Keratinocyte (primary cell): ENCODE results near the gene HOXC11. TPM values are rescaled to one million over a fixed set of nuclear protein-coding genes. Genes with fewer than 3 reads are reported as not detected.

Experiments used
- DNase-seq: peaks from one replicate; pipeline ENCODE4 v3.0.0-alpha.2; 2011; ENCODE audit warnings: low read depth, missing footprints, low spot score
- FAIRE-seq: peaks from 2 replicates; lab custom pipeline; 2011; peaks lifted over from hg19 to GRCh38; lab: Jason Lieb, UNC
- H2AFZ ChIP-seq: 2 replicates; pipeline ENCODE4 v1.6.0; 2012; ENCODE audit warnings: low read length, control low read depth, inconsistent platforms; ENCODE audit not compliant: control insufficient read depth
- H3K27ac ChIP-seq: 2 replicates; pipeline ENCODE4 v1.5.1; 2011; ENCODE audit warnings: low read length; ENCODE audit not compliant: control insufficient read depth, insufficient read depth
- H3K27me3 ChIP-seq: 3 replicates; pipeline ENCODE4 v1.6.0; 2011; ENCODE audit warnings: low read length; ENCODE audit not compliant: control insufficient read depth, insufficient read depth; ENCODE audit errors: extremely low read depth
- H3K36me3 ChIP-seq, 2 experiments: 2 replicates in 1 of 2; 3 replicates in 1 of 2; pipeline ENCODE4 v1.5.1; 2011; ENCODE audit warnings: low read length in 2 of 2, mild to moderate bottlenecking in 1 of 2; ENCODE audit not compliant: control insufficient read depth in 2 of 2, insufficient read depth in 2 of 2; ENCODE audit errors: extremely low read depth in 1 of 2
- H3K4me1 ChIP-seq: 3 replicates; pipeline ENCODE4 v1.5.1; 2011; ENCODE audit warnings: low read length; ENCODE audit not compliant: control insufficient read depth, insufficient read depth; ENCODE audit errors: extremely low read depth
- H3K4me2 ChIP-seq: 3 replicates; pipeline ENCODE4 v1.6.0; 2011; ENCODE audit warnings: low read depth, low read length; ENCODE audit not compliant: control insufficient read depth, insufficient read depth; ENCODE audit errors: extremely low read depth
- H3K4me3 ChIP-seq, 3 experiments: fragments of 200-600 bp in 1 of 3; sonication (generic) in 1 of 3; 2 replicates in 2 of 3; 3 replicates in 1 of 3; pipeline ENCODE4 v1.5.1; 2011 to 2016; ENCODE audit warnings: low read length in 3 of 3, mild to moderate bottlenecking in 3 of 3, control low read depth in 2 of 3, inconsistent platforms in 1 of 3, low read depth in 1 of 3, mixed read lengths in 1 of 3, mixed run types in 1 of 3, moderate library complexity in 1 of 3; ENCODE audit not compliant: control insufficient read depth in 2 of 3, insufficient read depth in 2 of 3; ENCODE audit errors: extremely low read depth in 1 of 3
- H3K79me2 ChIP-seq: 2 replicates; pipeline ENCODE4 v1.6.0; 2012; ENCODE audit warnings: low read length; ENCODE audit not compliant: control insufficient read depth, insufficient read depth
- H3K9ac ChIP-seq: 3 replicates; pipeline ENCODE4 v1.6.0; 2011; ENCODE audit warnings: low read length; ENCODE audit not compliant: control insufficient read depth, insufficient read depth; ENCODE audit errors: extremely low read depth
- H3K9me1 ChIP-seq: 3 replicates; pipeline ENCODE4 v1.6.0; 2011; ENCODE audit warnings: low read length; ENCODE audit not compliant: control insufficient read depth, insufficient read depth; ENCODE audit errors: extremely low read depth
- H3K9me3 ChIP-seq: 2 replicates; pipeline ENCODE4 v1.5.1; 2012; ENCODE audit warnings: low read depth, low read length; ENCODE audit not compliant: control insufficient read depth
- H4K20me1 ChIP-seq: 3 replicates; pipeline ENCODE4 v1.6.0; 2011; ENCODE audit warnings: low read length; ENCODE audit not compliant: control insufficient read depth, insufficient read depth; ENCODE audit errors: extremely low read depth
- CTCF ChIP-seq, 3 experiments: IDR thresholded peaks in 1 of 3; conservative IDR thresholded peaks in 1 of 3; optimal IDR thresholded peaks in 1 of 3; 2 replicates in 2 of 3; 3 replicates in 1 of 3; pipeline versions ENCODE3 to v1.5.1; 2011; ENCODE audit warnings: low read length in 3 of 3, mild to moderate bottlenecking in 3 of 3, moderate library complexity in 2 of 3, control low read depth in 1 of 3, inconsistent platforms in 1 of 3; ENCODE audit not compliant: insufficient read depth in 2 of 3; ENCODE audit errors: extremely low read depth in 1 of 3
- EZH2 ChIP-seq: IDR thresholded peaks from one replicate; pipeline ENCODE4 v1.6.1; 2012; ENCODE audit warnings: inconsistent platforms, mild to moderate bottlenecking, low read length, moderate library complexity
- dilution Hi-C: fragments of 300-500 bp; cut with MboI; formaldehyde crosslinking; loops from one replicate; pipeline ENCODE4 v1.7.0; 2020; ENCODE audit warnings: low sequenced_read_pairs; ENCODE audit not compliant: extremely low pct_ligation_motif_present
- polyA plus RNA-seq, 5 experiments: library from polyadenylated mRNA; depleted of rRNA in 3 of 5; stranded (reverse) in 3 of 5; stranded (forward) in 1 of 5; unstranded in 1 of 5; fragments of >200 nt; gene quantifications; 1 replicate in 1 of 5; 2 replicates in 3 of 5; 3 replicates in 1 of 5; pipeline versions ENCODE4 v1.2.1 to v1.2.3, GENCODE V29; 2011 to 2012; ENCODE audit warnings: missing spikeins in 2 of 5, low read depth in 1 of 5, low replicate concordance in 1 of 5

The HOXC11 gene
- polyA plus RNA-seq, 1 donor (not counting 4 experiments of a cell fraction or from before 2014, with no cell fraction given) = 1.6 TPM

- no peak for DNase-seq
- Histone ChIP-seq H3K9me1 (no peaks in the 10 kb centered on the region), H3K4me1 (peaks cover 23% of the 10 kb centered on the region), H3K9ac (no peak overlapping the region), H3K9me3 (no peaks in the 10 kb centered on the region), H4K20me1 (no peaks in the 10 kb centered on the region), H3K27me3 (no peaks in the 10 kb centered on the region), H3K79me2 (peaks cover 53% of the 10 kb centered on the region), H3K4me3 (no peak overlapping the region), H3K36me3 (peaks cover 2 to 6% of the 10 kb centered on the region in 2 experiments), H3K4me2 (no peak overlapping the region), H3K27ac (no peak overlapping the region), H2AFZ (no peak overlapping the region)
- dilution Hi-C loops = no loop called here
- FAIRE-seq = no peak
- TF ChIP-seq EZH2 (no peak), CTCF (optimal IDR thresholded peaks at IDR 0.05 in 1 of 3, IDR thresholded peaks at IDR 0.05 in 1 of 3, conservative IDR thresholded peaks at IDR 0.05 in 1 of 3; ENCODE audit: extremely low read depth in 1 of 3, insufficient read depth in 2 of 3, low read length in 3 of 3) (no peak)
These were observed 29.5 kb downstream of the HOXC11 start for GRCh38 chr12:54002278-54002914.

- no peaks in the 10 kb centered on the region for H3K27me3 ChIP-seq
- H3K9me1 ChIP-seq = no peaks in the 10 kb centered on the region
- H3K79me2 ChIP-seq = peaks cover 52% of the 10 kb centered on the region
- no peak overlapping the region for H3K27ac ChIP-seq
- H3K9ac ChIP-seq = no peak overlapping the region
- dilution Hi-C loops = no loop called here
- TF ChIP-seq EZH2 = no peak
- TF ChIP-seq CTCF (optimal IDR thresholded peaks at IDR 0.05 in 1 of 3, IDR thresholded peaks at IDR 0.05 in 1 of 3, conservative IDR thresholded peaks at IDR 0.05 in 1 of 3; ENCODE audit: extremely low read depth in 1 of 3, insufficient read depth in 2 of 3, low read length in 3 of 3) = no peak
- peaks cover 18% of the 10 kb centered on the region for H3K4me1 ChIP-seq
- peaks cover 2 to 6% of the 10 kb centered on the region in 2 experiments for H3K36me3 ChIP-seq
- H3K4me3 ChIP-seq = no peak overlapping the region
- H3K9me3 ChIP-seq = no peaks in the 10 kb centered on the region
- DNase-seq = no peak
- no peak overlapping the region for H3K4me2 ChIP-seq
- FAIRE-seq = no peak
- H4K20me1 ChIP-seq = no peaks in the 10 kb centered on the region
- H2AFZ ChIP-seq = no peak overlapping the region
These were observed 30.0 kb downstream of the HOXC11 start for GRCh38 chr12:54002915-54003389.
